Endothelial cell of umbilical vein (primary cell): ENCODE measurements around the gene C2orf74. TPM values are rescaled to one million over a fixed set of nuclear protein-coding genes. Genes with fewer than 3 reads are reported as not detected.

Source experiments
- BruUV-seq: library from RNA; stranded (reverse); fragments of 400-500 nt; replicated peaks from 2 replicates; lab custom pipeline; 2021; lab: Mats Ljungman, UMichigan
- CTCF ChIA-PET: fragments of 300-600, 350-600 bp; sonication (Branson Sonifier 250); formaldehyde crosslinking; loops from one replicate; lab custom pipeline; 2021; ENCODE audit warnings: antibody characterized with exemption, inconsistent platforms; lab: Charles Lee
- POLR2A ChIA-PET: fragments of 300-600, 350-600 bp; sonication (Branson Sonifier 250); formaldehyde crosslinking; loops from one replicate; lab custom pipeline; 2021; ENCODE audit warnings: antibody characterized with exemption, inconsistent platforms; lab: Charles Lee
- DNase-seq: peaks from one replicate; pipeline ENCODE4 v3.0.0-alpha.2; 2011; ENCODE audit warnings: low read depth, low spot score
- FAIRE-seq: peaks from 2 replicates; lab custom pipeline; 2011; peaks lifted over from hg19 to GRCh38; lab: Jason Lieb, UNC
- H2AFZ ChIP-seq: 2 replicates; pipeline ENCODE4 v1.6.0; 2012; ENCODE audit warnings: low read depth, low read length, control low read depth, inconsistent platforms
- H3K27ac ChIP-seq: 2 replicates; pipeline ENCODE4 v1.5.1; 2011; ENCODE audit warnings: low read depth, mild to moderate bottlenecking, control low read depth, low read length, moderate library complexity; ENCODE audit not compliant: insufficient read depth
- H3K27me3 ChIP-seq, 2 experiments: 2 replicates each; pipeline versions ENCODE4 v1.6.0 to v1.6.1; 2011; ENCODE audit warnings: low read length in 2 of 2, mixed read lengths in 1 of 2; ENCODE audit not compliant: control insufficient read depth in 2 of 2, insufficient read depth in 2 of 2
- H3K36me3 ChIP-seq, 2 experiments: 2 replicates in 1 of 2; 3 replicates in 1 of 2; pipeline ENCODE4 v1.5.1; 2011; ENCODE audit warnings: low read length in 2 of 2, mild to moderate bottlenecking in 1 of 2, moderate library complexity in 1 of 2; ENCODE audit not compliant: control insufficient read depth in 2 of 2, insufficient read depth in 2 of 2; ENCODE audit errors: extremely low read depth in 1 of 2
- H3K4me1 ChIP-seq: 3 replicates; pipeline ENCODE4 v1.5.1; 2011; ENCODE audit warnings: mild to moderate bottlenecking, low read length; ENCODE audit not compliant: control insufficient read depth, insufficient read depth; ENCODE audit errors: extremely low read depth
- H3K4me2 ChIP-seq: 2 replicates; pipeline ENCODE4 v1.6.1; 2011; ENCODE audit warnings: low read length, control low read depth, mixed read lengths; ENCODE audit not compliant: insufficient read depth
- H3K4me3 ChIP-seq, 3 experiments: fragments of 200-600 bp in 1 of 3; sonication (generic), shearing (Covaris generic) in 1 of 3; replicated peaks in 1 of 3; 2 replicates each; pipeline ENCODE4 v1.5.1; 2011 to 2016; ENCODE audit warnings: control low read depth in 3 of 3, low read length in 3 of 3, mild to moderate bottlenecking in 2 of 3, inconsistent platforms in 1 of 3, low read depth in 1 of 3, moderate library complexity in 1 of 3; ENCODE audit not compliant: insufficient read depth in 1 of 3
- H3K79me2 ChIP-seq: 2 replicates; pipeline ENCODE4 v1.6.0; 2012; ENCODE audit warnings: low read length, inconsistent platforms; ENCODE audit not compliant: control insufficient read depth, insufficient read depth
- H3K9ac ChIP-seq: replicated peaks from 2 replicates; pipeline ENCODE3; 2011; ENCODE audit warnings: low read length, control low read depth; ENCODE audit not compliant: insufficient read depth; ENCODE audit errors: extremely low read depth
- H3K9me1 ChIP-seq: replicated peaks from 3 replicates; pipeline ENCODE4 v1.6.0; 2011; ENCODE audit warnings: mild to moderate bottlenecking, low read length; ENCODE audit not compliant: control insufficient read depth, insufficient read depth; ENCODE audit errors: extremely low read depth
- H3K9me3 ChIP-seq: replicated peaks from 2 replicates; pipeline ENCODE4 v1.5.1; 2012; ENCODE audit warnings: low read length, inconsistent platforms; ENCODE audit not compliant: control insufficient read depth, insufficient read depth
- H4K20me1 ChIP-seq: replicated peaks from 2 replicates; pipeline ENCODE3; 2011; ENCODE audit warnings: mild to moderate bottlenecking, low read length; ENCODE audit not compliant: control insufficient read depth, insufficient read depth; ENCODE audit errors: extremely low read depth
- FOS ChIP-seq: IDR thresholded peaks from 2 replicates; pipeline ENCODE4 v1.6.1; 2011; ENCODE audit warnings: mild to moderate bottlenecking, low read length, moderate library complexity, borderline replicate concordance; ENCODE audit not compliant: insufficient read depth
- GATA2 ChIP-seq: IDR thresholded peaks from 2 replicates; pipeline ENCODE4 v1.7.0; 2011; ENCODE audit warnings: low read depth, mild to moderate bottlenecking, moderate library complexity, mixed read lengths, low read length; ENCODE audit not compliant: insufficient read length, insufficient read depth
- JUN ChIP-seq: IDR thresholded peaks from 2 replicates; pipeline ENCODE4 v1.6.1; 2011; ENCODE audit warnings: borderline replicate concordance, low read depth; ENCODE audit not compliant: insufficient read length, insufficient read depth
- POLR2AphosphoS5 ChIP-seq: IDR thresholded peaks from 2 replicates; pipeline ENCODE4 v1.6.1; 2012; ENCODE audit warnings: low read depth, mild to moderate bottlenecking, control low read depth, low read length, moderate library complexity; ENCODE audit not compliant: insufficient read depth
- dilution Hi-C: fragments of 300-500 bp; cut with MboI; formaldehyde crosslinking; loops from one replicate; pipeline ENCODE4 v1.15.0; 2019; ENCODE audit warnings: low sequenced_read_pairs; ENCODE audit not compliant: extremely low pct_ligation_motif_present
- intact Hi-C: fragments of 100-400 bp; cut with micrococcal nuclease; formaldehyde crosslinking; loops from one replicate; pipeline ENCODE4 v1.10.0; 2022
- polyA plus RNA-seq, 4 experiments: library from polyadenylated mRNA; depleted of rRNA in 3 of 4; stranded (reverse) in 3 of 4; unstranded in 1 of 4; fragments of >200 nt; gene quantifications; 2 replicates each; pipeline versions ENCODE4 v1.2.1 to v1.2.3, GENCODE V29; 2011 to 2012; ENCODE audit warnings: missing spikeins in 1 of 4
- total RNA-seq: library from RNA; stranded (reverse); gene quantifications from 2 replicates; pipeline ENCODE4 v1.2.3, GENCODE V29; 2021
- TF ChIP-seq, protein P1 (sequence below): IDR thresholded peaks from 2 replicates; pipeline ENCODE4 v1.6.1; 2011; ENCODE audit not compliant: insufficient read depth, insufficient read length
- TF ChIP-seq, protein P2 (sequence below), 2 donors: IDR thresholded peaks; 1 replicate in 1 of 2; 2 replicates in 1 of 2; pipeline ENCODE4 v1.5.1; 2011; ENCODE audit warnings: low read length in 2 of 2, mild to moderate bottlenecking in 2 of 2, moderate library complexity in 2 of 2, control low read depth in 1 of 2, inconsistent platforms in 1 of 2, low read depth in 1 of 2; ENCODE audit not compliant: insufficient read depth in 1 of 2; ENCODE audit errors: extremely low read depth in 1 of 2

C2orf74 gene
- total and polyA plus RNA-seq, 2 donors (not counting 3 experiments of a cell fraction or from before 2014, with no cell fraction given), result 4.1 to 5.6 TPM

DNA sequence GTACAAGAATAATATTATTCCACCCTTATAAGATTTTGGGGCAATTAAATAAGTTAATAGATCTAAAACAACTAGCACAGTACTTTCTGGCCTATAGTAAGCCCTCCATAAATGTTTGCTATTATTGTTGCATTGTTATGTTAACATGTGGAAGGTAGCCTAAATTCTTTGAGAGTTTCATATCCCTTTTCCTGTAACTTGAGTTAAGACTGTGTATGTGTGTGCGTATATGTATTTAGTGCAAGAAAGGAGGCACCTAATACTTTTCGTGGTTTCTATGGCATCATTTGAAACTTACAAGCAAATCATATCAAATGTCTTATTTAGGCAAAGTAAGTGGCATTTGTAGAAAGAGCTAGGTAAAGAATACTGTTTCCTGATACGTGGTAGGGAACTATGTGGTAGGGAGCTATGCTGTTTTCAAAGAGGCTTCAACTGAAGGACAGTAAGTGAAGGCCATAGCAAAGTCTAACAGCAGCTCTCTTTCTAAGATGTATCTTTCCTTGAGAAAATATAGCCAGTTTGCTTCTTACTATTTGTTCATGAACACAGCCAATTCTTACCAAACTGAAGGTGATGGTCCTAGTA lies 36.8 kb upstream of the C2orf74 start:
- Histone ChIP-seq H3K9me1 (no peaks in the 10 kb centered on the region), H4K20me1 (no peaks in the 10 kb centered on the region), H3K27ac (no peak overlapping the region), H3K4me1 (no peaks in the 10 kb centered on the region), H3K4me3 (no peak overlapping the region), H2AFZ (no peak overlapping the region), H3K9me3 (no peaks in the 10 kb centered on the region), H3K79me2 (no peaks in the 10 kb centered on the region), H3K27me3 (no peaks in the 10 kb centered on the region), H3K4me2 (no peak overlapping the region), H3K36me3 (peaks cover 2 to 9% of the 10 kb centered on the region in 2 experiments), H3K9ac (no peak overlapping the region)
- TF ChIP-seq, protein P1, sequence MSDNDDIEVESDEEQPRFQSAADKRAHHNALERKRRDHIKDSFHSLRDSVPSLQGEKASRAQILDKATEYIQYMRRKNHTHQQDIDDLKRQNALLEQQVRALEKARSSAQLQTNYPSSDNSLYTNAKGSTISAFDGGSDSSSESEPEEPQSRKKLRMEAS, result no peak
- TF ChIP-seq GATA2 (no peak), POLR2AphosphoS5 (no peak), FOS (no peak), JUN (no peak)
- TF ChIP-seq, protein P2, sequence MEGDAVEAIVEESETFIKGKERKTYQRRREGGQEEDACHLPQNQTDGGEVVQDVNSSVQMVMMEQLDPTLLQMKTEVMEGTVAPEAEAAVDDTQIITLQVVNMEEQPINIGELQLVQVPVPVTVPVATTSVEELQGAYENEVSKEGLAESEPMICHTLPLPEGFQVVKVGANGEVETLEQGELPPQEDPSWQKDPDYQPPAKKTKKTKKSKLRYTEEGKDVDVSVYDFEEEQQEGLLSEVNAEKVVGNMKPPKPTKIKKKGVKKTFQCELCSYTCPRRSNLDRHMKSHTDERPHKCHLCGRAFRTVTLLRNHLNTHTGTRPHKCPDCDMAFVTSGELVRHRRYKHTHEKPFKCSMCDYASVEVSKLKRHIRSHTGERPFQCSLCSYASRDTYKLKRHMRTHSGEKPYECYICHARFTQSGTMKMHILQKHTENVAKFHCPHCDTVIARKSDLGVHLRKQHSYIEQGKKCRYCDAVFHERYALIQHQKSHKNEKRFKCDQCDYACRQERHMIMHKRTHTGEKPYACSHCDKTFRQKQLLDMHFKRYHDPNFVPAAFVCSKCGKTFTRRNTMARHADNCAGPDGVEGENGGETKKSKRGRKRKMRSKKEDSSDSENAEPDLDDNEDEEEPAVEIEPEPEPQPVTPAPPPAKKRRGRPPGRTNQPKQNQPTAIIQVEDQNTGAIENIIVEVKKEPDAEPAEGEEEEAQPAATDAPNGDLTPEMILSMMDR (IDR thresholded peaks at IDR 0.05; ENCODE audit: extremely low read depth in 1 of 2, insufficient read depth in 1 of 2, low read depth in 1 of 2, low read length in 2 of 2), result no peak
- POLR2A ChIA-PET, result no interaction called here
- BruUV-seq, result no TSS peak
- FAIRE-seq (no peak), DNase-seq (no peak)
- CTCF ChIA-PET, result interaction anchor here (3.1 kb wide), 1 partner anchor 9 kb away, joined by 12 read pairs; no protein-coding TSS in a partner anchor
- dilution Hi-C loops (no loop called here), intact Hi-C loops (no loop called here)
